ENCODE measurements around the gene ISX. TPM values are rescaled to one million over a fixed set of nuclear protein-coding genes. Genes with fewer than 3 reads are reported as not detected.

The ISX gene
- total RNA-seq: not detected

DNA sequence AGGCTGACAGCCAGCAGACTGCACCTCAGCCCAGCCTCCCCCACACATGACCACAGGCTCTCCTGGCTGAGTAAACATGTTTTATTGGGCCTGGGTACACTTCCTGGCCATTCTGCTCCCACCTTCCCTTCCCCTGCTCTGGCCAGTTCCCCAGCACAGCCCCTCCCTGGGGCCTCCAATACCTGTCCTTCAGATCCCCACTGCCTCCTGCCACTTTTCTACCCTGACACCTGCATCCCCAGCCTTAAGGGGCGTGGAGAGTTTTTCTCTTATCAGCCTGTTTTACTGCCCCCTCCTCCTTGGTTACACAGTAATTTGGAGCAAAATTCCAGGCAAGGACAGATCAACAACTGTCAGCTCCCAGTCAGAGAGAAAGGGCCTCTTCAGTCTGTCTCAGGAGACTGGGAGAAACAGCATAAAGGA is at the start of gene ISX:
Gene ISX, plus strand, starts transcription at position 363 of the 423 bp plus-strand sequence. CDS start 930 bp downstream, outside the sequence.

Other genes with a start within 250 kb of the ISX start
- 10 to 100 TPM; 29.3 to 31.1 TPM for gene HMGXB4, start 191.3 kb downstream of the ISX start, total RNA-seq
- 10 to 100 TPM; 39.4 to 43.3 TPM for gene TOM1, start 233.7 kb downstream of the ISX start, total RNA-seq